ENCODE results near the gene MAP2K3.
"Not testable (repeated sequence)": the region's sequence is repeated elsewhere in the genome, so short reads cannot be mapped to it uniquely, and the experiment has no call there.

DNA sequence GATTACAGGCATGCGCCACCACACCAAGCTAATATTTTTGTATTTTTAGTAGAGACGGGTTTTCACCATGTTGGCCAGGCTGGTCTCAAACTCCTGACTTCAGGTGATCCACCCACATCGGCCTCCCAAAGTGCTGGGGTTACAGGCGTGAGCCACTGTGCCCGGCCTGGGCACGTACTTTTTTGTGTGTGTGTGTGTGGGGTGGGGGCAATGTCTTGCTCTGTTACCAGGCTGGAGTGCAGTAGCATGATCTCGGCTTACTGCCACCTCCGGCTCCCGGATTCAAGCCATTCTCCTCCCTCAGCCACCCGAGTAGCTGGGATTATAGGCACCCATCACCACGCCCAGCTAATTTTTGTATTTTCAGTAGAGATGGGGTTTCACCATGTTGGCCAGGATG is 55.1 kb downstream of the MAP2K3 start:
- TF ChIP-seq EZH2phosphoT487 (IDR thresholded peaks at IDR 0.05; ENCODE audit: insufficient read depth, low read depth); EZH2 (IDR thresholded peaks at IDR 0.05; ENCODE audit: insufficient read depth, poor library complexity, severe bottlenecking): not testable (repeated sequence)

Data from GM23248 (cell line).